Panc1 (cell line): ENCODE results near the gene KRT86. TPM values are rescaled to one million over a fixed set of nuclear protein-coding genes. Genes with fewer than 3 reads are reported as not detected.

Source experiments
- ATAC-seq: fragments of 200-7000 bp; cut with Tn5 transposase; 2 replicates; pipeline ENCODE4 v1.9.1; 2020; ENCODE audit warnings: mild to moderate bottlenecking, moderate library complexity
- BruUV-seq: library from RNA; stranded (reverse); fragments of 400-500 nt; replicated peaks from 2 replicates; lab custom pipeline; 2021; lab: Mats Ljungman, UMichigan
- CTCF ChIA-PET: fragments of 300-600 bp; sonication (Branson Sonifier 250); formaldehyde crosslinking; loops from one replicate; lab custom pipeline; 2022; ENCODE audit warnings: antibody characterized with exemption; lab: Charles Lee
- POLR2A ChIA-PET: fragments of 300-600 bp; sonication (Branson Sonifier 250); formaldehyde crosslinking; loops from one replicate; lab custom pipeline; 2022; ENCODE audit warnings: antibody characterized with exemption; lab: Charles Lee
- DNase-seq: peaks from one replicate; pipeline ENCODE4 v3.0.0-alpha.2; 2010; ENCODE audit warnings: low read depth, low spot score
- H3K27ac ChIP-seq: 2 replicates; pipeline ENCODE4 v1.5.1; 2011; ENCODE audit warnings: mild to moderate bottlenecking, low read length, inconsistent platforms
- H3K27me3 ChIP-seq: fragments of 200-500 bp; sonication (Bioruptor generic); 2 replicates; pipeline ENCODE4 v1.6.0; 2014; ENCODE audit warnings: low read length, inconsistent platforms; ENCODE audit not compliant: control insufficient read depth, insufficient read depth
- H3K36me3 ChIP-seq: fragments of 200-500 bp; sonication (Bioruptor generic); 2 replicates; pipeline ENCODE4 v1.5.1; 2014; ENCODE audit warnings: inconsistent platforms, mild to moderate bottlenecking, low read length, moderate library complexity; ENCODE audit not compliant: control insufficient read depth, insufficient read depth
- H3K4me1 ChIP-seq: 2 replicates; pipeline ENCODE4 v1.5.1; 2011; ENCODE audit warnings: inconsistent platforms, mild to moderate bottlenecking, low read length, moderate library complexity; ENCODE audit not compliant: control insufficient read depth, insufficient read depth
- H3K4me3 ChIP-seq, 2 experiments: 2 replicates each; pipeline ENCODE4 v1.5.1; 2011 to 2012; ENCODE audit warnings: low read depth in 2 of 2, low read length in 2 of 2, mild to moderate bottlenecking in 2 of 2, inconsistent platforms in 1 of 2, moderate library complexity in 1 of 2
- H3K9me3 ChIP-seq: fragments of 200-500 bp; sonication (Bioruptor generic); 2 replicates; pipeline ENCODE4 v1.5.1; 2014; ENCODE audit warnings: low read depth, mild to moderate bottlenecking, inconsistent platforms, low read length, moderate library complexity; ENCODE audit not compliant: control insufficient read depth, insufficient read depth
- POLR2AphosphoS5 ChIP-seq: IDR thresholded peaks from 2 replicates; pipeline ENCODE4 v1.6.1; 2012; ENCODE audit warnings: mild to moderate bottlenecking, low read depth, low read length, moderate library complexity
- SIN3A ChIP-seq: IDR thresholded peaks from 2 replicates; pipeline ENCODE4 v1.6.1; 2012; ENCODE audit warnings: low read depth, mild to moderate bottlenecking, low read length, moderate library complexity, borderline replicate concordance; ENCODE audit not compliant: insufficient read depth
- TCF7L2 ChIP-seq: IDR thresholded peaks from 2 replicates; pipeline ENCODE4 v1.6.1; 2011; ENCODE audit warnings: mild to moderate bottlenecking, low read depth, low read length, inconsistent platforms
- in situ Hi-C: cut with HindIII; loops from 2 replicates; pipeline ENCODE4 v1.10.0; 2016; ENCODE audit warnings: low sequenced_read_pairs, low pct_unique_long_range_greater_than_20kb
- intact Hi-C: fragments of 100-400 bp; cut with micrococcal nuclease; formaldehyde crosslinking; loops from one replicate; pipeline ENCODE4 v1.10.0; 2022; ENCODE audit not compliant: unreplicated experiment
- total RNA-seq: library from RNA; stranded (reverse); gene quantifications from one replicate; pipeline ENCODE4 v1.2.1, GENCODE V29; 2021; ENCODE audit not compliant: unreplicated experiment
- TF ChIP-seq, protein P1 (sequence below): fragments of 450-650 bp; IDR thresholded peaks from 2 replicates; pipeline ENCODE4 v1.5.1; 2017; ENCODE audit warnings: mild to moderate bottlenecking
- TF ChIP-seq, protein P2 (sequence below), 2 experiments: IDR thresholded peaks; 2 replicates each; pipeline ENCODE4 v1.6.1; 2011 to 2012; ENCODE audit warnings: low read depth in 2 of 2, control low read depth in 1 of 2, low read length in 1 of 2, mild to moderate bottlenecking in 1 of 2, moderate library complexity in 1 of 2; ENCODE audit not compliant: insufficient read depth in 1 of 2

KRT86 gene
- total RNA-seq, 1 experiment from 2014 or later = 1.1 TPM

DNA sequence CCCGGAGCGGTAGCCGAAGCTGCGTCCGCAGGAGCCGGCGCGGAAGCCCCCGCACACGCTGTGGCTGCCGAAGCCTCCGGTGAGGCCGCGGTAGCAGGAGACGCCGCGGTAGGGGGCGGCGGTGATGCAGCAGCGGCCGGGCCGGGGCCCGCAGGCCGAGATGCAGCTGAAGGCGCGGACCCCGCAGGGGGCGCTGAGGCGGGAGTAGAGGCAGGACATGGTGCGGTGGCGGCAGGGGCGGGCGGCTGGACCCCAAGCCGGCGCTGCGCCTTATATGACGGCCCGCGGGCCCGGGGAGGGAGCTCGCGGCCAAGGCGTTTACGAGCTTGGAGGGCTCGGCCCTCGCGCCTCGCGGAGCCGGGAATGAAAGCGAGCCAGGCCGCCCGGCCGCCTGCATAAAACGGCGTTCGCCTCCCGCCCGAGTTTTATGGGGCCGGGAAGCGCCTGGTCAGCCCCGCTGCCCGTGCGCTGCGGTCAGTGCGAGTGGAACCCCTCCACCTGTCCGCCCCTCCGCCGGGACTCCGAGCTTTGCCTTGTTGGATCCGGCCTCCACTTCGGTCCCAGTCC, 16.0 kb upstream of the KRT86 start:
- no peaks in the 10 kb centered on the region for H3K36me3 ChIP-seq
- no peak for DNase-seq
- no peaks in the 10 kb centered on the region for H3K4me1 ChIP-seq
- BruUV-seq = no TSS peak
- H3K9me3 ChIP-seq = no peaks in the 10 kb centered on the region
- no peak overlapping the region for H3K4me3 ChIP-seq
- POLR2A ChIA-PET = no interaction called here
- CTCF ChIA-PET = no interaction called here
- no peak overlapping the region for H3K27ac ChIP-seq
- TF ChIP-seq POLR2AphosphoS5 = no peak
- TF ChIP-seq SIN3A = no peak
- TF ChIP-seq, protein P1, sequence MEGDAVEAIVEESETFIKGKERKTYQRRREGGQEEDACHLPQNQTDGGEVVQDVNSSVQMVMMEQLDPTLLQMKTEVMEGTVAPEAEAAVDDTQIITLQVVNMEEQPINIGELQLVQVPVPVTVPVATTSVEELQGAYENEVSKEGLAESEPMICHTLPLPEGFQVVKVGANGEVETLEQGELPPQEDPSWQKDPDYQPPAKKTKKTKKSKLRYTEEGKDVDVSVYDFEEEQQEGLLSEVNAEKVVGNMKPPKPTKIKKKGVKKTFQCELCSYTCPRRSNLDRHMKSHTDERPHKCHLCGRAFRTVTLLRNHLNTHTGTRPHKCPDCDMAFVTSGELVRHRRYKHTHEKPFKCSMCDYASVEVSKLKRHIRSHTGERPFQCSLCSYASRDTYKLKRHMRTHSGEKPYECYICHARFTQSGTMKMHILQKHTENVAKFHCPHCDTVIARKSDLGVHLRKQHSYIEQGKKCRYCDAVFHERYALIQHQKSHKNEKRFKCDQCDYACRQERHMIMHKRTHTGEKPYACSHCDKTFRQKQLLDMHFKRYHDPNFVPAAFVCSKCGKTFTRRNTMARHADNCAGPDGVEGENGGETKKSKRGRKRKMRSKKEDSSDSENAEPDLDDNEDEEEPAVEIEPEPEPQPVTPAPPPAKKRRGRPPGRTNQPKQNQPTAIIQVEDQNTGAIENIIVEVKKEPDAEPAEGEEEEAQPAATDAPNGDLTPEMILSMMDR = no peak
- no peak for TF ChIP-seq TCF7L2
- TF ChIP-seq, protein P2, sequence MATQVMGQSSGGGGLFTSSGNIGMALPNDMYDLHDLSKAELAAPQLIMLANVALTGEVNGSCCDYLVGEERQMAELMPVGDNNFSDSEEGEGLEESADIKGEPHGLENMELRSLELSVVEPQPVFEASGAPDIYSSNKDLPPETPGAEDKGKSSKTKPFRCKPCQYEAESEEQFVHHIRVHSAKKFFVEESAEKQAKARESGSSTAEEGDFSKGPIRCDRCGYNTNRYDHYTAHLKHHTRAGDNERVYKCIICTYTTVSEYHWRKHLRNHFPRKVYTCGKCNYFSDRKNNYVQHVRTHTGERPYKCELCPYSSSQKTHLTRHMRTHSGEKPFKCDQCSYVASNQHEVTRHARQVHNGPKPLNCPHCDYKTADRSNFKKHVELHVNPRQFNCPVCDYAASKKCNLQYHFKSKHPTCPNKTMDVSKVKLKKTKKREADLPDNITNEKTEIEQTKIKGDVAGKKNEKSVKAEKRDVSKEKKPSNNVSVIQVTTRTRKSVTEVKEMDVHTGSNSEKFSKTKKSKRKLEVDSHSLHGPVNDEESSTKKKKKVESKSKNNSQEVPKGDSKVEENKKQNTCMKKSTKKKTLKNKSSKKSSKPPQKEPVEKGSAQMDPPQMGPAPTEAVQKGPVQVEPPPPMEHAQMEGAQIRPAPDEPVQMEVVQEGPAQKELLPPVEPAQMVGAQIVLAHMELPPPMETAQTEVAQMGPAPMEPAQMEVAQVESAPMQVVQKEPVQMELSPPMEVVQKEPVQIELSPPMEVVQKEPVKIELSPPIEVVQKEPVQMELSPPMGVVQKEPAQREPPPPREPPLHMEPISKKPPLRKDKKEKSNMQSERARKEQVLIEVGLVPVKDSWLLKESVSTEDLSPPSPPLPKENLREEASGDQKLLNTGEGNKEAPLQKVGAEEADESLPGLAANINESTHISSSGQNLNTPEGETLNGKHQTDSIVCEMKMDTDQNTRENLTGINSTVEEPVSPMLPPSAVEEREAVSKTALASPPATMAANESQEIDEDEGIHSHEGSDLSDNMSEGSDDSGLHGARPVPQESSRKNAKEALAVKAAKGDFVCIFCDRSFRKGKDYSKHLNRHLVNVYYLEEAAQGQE (IDR thresholded peaks at IDR 0.05; ENCODE audit: insufficient read depth in 1 of 2, low read depth in 2 of 2, low read length in 1 of 2) = no peak
- no peaks in the 10 kb centered on the region for H3K27me3 ChIP-seq
- no peak for ATAC-seq
- in situ Hi-C loops (no loop called here), intact Hi-C loops (no loop called here)

DNA sequence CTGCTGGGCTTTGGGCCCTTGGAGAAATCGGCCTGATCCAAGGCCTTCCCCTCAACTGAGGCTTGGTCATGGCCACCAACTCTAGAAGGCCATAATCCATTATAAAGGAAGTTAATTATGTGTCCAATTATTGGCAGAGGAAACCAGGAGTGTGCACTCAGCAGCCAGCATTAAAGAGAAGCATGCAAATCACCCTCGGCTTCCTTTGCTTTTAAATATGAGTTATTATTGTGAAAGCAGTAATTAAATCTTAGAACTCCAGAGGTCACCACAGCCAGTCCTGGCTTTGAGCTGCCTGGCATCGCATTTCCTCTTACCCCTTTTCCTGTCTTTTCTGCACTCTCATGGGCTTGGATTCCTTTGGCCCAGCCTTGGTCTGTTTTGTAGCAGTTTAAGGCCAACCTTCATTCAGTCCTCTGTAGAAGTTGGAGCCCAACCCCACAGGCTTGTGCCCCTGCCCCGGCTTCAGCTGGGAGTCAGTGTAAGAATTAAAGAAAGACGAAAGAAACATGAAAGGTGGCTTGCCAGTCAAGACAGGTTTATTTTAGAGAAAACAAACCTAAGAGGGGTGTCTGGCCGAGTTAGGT, 14.7 kb upstream of the KRT86 start:
- Histone ChIP-seq H3K9me3 (no peaks in the 10 kb centered on the region), H3K4me1 (no peaks in the 10 kb centered on the region), H3K36me3 (no peaks in the 10 kb centered on the region), H3K27ac (peak overlapping the region; percentile 48), H3K27me3 (no peaks in the 10 kb centered on the region), H3K4me3 (no peak overlapping the region)
- TF ChIP-seq TCF7L2 = no peak
- TF ChIP-seq, protein P2 (IDR thresholded peaks at IDR 0.05; ENCODE audit: insufficient read depth in 1 of 2, low read depth in 2 of 2, low read length in 1 of 2) = no peak
- TF ChIP-seq, protein P1 = no peak
- no peak for TF ChIP-seq POLR2AphosphoS5
- TF ChIP-seq SIN3A = no peak
- ATAC-seq (no peak), DNase-seq (no peak)
- intact Hi-C loops = no loop called here
- ChIA-PET POLR2A (no interaction called here), CTCF (no interaction called here)
- in situ Hi-C loops = no loop called here
- no TSS peak for BruUV-seq
